ENCODE data around the gene LBR.

The LBR gene

DNA sequence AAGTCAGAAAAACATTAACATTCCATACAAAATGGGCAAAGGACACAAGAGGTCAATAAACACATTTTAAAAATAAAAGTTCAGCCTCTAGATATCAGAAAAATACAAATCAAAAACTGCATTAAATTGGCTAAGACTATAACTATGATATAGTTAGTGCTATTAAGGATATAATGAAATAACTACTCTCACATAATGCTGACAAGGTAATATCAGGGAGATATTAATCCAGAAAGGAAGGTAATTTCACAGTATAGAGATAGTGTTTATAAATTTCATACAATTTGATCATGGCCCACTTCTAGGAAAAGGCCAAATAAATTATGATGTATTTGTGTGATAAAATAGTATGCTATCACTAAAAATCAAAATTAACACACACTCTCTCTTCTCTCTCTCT is 61.8 kb downstream of the LBR start:
- no peak for DNase-seq

DNA sequence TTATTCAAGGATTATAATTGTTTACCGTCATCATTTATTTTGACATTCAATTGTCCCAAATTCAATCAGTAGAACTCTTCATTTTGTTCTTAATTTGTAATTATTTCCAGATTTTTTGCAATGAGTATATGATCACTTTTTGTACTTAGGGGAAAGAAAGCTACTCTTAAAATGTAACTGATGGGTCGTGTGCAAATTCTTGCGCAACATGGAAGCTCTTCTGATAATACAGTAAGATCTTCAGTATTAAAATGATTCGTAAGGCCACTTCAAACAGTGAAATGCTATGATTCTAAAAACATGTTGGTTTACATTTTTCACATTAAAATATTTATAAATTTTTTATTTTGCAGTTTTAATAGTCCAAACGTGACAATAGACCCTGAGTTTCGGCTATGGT is 63.4 kb downstream of the LBR start:
- no peak for DNase-seq

GRCh38 chr1:225362805-225363204 is 65.0 kb downstream of the LBR start:
- DNase-seq: no peak

- DNase-seq: no peak
Measured at GRCh38 chr1:225361176-225361575, 66.7 kb downstream of the LBR start.

DNA sequence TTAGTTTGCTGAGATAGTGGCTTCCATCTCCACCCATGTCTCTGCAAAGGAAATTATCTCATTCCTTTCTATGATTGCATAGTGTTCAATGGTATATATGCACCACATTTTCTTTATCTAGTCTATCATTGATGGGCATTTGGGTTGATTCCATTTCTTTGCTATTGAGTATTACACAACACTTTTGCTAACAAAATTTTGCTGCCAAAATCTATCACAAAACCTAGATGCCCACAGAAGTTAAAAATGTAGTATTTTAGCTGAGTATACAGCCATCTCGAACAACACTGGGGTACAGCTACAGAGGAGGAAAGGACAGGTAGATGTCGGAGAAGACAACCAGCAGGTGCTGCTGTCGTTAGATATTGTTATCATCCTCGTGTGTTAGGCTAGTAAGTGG is 67.7 kb downstream of the LBR start:
- DNase-seq: no peak

DNA sequence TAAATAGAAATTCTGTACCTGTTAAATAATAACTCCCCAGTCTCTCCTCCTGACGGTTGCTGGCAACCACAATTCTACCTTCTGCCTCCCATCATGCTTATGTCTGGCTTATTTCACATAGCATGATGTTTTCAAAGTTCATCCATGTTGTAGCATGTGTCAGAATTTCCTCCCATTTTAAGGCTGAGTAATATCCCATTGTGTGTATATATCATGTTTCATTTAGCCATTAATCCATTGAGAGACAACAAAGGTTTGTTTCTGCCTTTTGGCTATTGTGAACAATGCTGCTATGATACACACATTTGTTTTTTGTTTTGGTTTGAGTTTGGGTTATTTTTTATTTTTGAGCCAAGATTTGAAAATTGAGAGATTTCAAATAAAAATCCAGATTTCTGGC is 72.0 kb downstream of the LBR start:
- DNase-seq: no peak

GRCh38 chr1:225354906-225355305 is 72.9 kb downstream of the LBR start:
- no peak for DNase-seq
